NCI-H226 (cell line): ENCODE results near the gene RANBP10.
"Not testable (repeated sequence)": the region's sequence is repeated elsewhere in the genome, so short reads cannot be mapped to it uniquely, and the experiment has no call there.

Source experiments
- DNase-seq: peaks from one replicate; pipeline ENCODE4 v3.0.0-alpha.2; 2015

RANBP10 gene

DNA sequence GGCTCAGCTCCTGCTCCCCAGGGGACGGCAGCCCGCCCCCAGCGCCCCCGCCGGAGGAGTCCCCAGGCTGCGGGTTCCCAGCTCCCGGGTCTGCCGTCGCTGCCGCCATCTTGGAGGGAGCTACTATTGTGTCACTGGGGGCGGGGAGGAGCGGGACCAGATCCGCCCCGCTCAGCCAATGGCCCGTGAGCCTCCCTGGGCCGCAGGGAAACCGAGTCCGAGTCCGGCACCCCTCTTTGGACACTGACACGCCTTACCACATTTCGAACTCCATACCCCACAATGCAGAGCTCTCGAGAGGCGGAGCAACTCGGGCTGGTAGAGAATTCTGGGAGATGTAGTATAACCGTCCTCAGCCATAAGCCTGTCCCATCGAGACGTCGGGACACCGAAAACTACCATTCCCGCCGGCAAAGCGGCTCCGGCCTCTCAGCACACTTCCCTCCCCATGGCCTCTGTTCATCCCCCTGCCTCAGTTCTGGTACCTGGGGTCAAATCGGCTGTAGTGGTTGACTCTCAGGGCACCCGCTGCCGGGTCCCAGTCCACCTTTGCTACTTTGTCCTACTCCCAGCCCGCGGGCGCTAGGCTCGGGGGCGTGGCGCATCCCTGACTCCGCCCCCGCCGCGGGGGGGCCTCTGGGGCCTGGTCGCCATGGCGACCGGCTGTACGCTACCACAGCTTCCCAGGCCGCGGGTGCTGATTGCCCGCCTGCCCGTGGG lies at the start of gene RANBP10, which contains the start of gene TSNAXIP1:
Gene RANBP10 (minus strand): TSS at position 133 of the 720 bp plus-strand sequence. CDS start 24 bp downstream, at position 109.
Gene TSNAXIP1 (plus strand): TSS at position 462 of the 720 bp plus-strand sequence. CDS start 261 bp downstream, outside the sequence.
- DNase-seq, result peak; percentile 99

DNA sequence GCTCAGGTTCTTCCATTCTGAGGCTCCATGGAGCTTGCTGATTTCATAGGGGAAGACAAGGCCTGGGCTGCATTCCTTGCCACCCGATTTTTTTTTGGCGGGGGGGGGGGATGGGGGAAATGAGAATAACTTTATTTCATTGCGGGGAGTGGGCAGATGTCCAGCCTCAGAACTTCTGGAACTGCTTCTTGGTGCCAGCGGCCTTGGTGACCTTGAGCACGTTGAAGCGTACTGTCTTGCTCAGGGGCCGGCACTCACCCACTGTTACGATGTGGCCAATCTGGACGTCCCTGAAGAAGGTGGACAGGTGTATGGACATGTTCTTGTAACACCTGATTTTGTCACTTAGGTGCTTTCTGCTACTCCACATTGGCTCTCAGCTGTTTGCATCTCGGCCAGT lies 49.4 kb upstream of the RANBP10 start:
- DNase-seq, result no peak

DNA sequence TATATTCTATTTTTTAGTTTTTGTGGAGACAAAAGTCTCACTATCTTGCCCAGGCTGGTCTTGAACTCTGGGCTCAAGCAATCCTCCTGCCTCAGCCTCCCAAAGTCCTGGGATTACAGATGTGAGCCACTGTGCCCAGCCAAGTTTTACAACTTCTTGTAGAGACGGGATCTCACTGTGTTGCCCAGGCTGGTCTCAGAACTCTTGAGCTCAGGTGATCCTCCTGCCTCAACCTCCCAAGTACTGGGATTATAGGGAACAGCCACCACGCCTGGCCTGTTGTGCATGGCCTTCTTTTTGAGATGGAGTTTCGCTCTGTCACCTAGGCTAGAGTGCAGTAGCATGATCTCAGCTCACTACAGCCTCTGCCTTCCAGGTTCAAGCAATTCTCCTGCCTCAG lies 47.3 kb upstream of the RANBP10 start:
- no peak for DNase-seq

DNA sequence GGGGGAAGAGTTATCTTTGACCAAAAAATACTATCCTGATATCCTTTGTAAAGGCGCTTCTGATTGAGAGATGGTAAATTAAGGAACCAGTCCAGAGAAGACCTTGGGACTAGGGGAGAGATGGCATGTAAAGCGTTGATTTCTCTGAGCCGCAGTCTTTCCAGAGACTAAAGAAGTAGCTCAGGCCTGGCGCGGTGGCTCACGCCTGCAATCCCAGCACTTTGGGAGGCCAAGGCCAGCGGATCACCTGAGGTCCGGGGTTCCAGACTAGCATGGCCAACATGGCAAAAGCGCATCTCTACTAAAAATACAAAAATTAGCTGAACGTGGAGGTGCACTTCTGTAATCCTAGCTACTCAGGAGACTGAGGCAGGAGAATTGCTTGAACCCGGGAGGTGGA lies 41.8 kb upstream of the RANBP10 start:
- no peak for DNase-seq

DNA sequence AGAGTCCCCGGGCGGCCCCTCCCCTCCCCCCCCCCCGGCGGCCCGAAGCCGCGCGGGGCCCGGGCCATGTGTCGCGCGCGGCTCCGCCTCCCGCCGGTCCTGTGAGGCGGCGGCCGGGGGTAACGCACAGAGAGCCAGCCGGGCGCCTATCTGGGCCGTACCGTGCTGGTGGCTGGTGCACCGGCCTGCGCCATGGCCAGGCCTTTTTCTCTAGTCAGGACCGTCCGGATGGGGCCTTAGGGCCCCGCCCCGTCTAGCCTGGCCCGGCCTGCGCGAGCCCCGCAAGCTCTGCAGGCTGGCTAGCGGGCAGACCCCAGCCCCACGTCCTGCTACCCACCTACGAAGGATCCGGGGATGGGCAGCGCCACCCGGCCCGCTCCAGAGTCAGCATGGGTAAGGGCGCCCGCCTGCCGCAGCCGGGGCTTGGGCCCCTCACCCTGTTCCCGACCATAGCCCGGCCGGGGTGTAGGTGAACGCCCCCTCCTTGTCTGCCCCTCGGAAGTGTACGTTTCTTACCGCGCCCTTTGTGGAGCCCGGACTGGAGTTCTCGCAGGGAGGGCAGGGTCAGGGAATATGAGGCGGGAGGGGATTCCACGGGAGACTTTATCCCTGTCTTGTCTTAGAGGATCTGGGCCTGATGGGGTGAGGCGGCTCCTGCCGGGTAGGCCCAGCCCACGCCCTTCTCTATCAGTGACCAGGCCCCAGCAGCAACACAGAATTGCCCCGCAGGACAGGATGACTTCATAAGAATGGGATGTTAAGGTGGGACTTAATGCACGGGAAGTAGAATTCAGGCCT lies 40.9 kb upstream of the RANBP10 start, which contains the start of gene CENPT:
Gene CENPT (minus strand): TSS at position 630 of the 798 bp plus-strand sequence. CDS start 13,834 bp downstream, outside the sequence.
- peak; percentile 88 for DNase-seq

DNA sequence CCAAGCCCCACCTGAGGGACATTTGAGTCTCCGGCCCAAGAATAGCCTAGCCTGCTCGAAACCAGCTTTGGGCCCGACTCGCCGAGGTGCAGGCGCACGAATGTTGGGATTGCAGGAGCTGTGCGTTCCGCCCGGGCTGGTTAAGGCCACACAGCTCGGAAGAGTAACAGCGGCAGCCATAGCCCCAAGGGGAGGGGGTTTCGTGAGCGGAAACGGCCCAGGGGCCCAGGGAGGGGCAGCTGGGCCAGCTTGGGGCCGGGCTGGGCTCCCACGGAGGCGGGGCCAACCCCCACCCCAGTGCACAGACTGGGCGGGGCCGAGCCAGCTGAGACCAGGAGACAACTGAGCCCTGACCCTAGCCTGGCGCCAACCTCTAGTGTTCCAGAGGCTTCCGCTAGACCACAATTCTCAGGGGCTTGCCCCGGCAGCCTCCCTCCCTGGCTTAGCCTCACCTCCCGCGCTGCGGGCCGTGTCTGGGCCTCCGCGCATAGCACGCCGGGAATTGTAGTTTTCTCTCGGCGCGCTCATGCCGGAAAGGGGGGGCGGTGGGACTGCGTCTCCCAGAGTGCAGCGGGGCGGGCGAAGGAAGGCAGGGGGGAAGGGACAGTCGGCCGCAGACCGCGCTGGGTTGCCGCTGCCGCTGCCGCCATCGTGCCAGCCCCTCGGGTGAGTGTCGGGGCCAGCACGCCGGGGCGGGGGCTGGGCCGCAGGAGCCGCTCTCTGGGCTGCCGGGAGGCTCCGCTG lies 40.1 kb upstream of the RANBP10 start, which contains the start of gene NUTF2:
Gene NUTF2 (plus strand): TSS at position 614 of the 744 bp plus-strand sequence. CDS start 18,198 bp downstream, outside the sequence.
- DNase-seq, result peak; percentile 95

DNA sequence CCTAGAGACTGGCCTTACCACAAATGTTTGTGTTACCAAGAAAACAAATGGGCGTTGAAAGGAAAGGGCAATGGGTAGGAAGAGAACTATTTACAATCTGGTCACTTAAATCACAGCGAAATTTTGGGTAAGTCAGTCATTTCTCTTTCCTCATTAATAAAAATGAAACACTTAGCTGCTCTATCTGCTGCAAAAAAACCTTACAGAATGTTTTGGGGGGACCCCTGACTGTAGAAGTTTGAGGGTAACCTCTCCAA lies 39.6 kb upstream of the RANBP10 start:
- DNase-seq, result no peak

DNA sequence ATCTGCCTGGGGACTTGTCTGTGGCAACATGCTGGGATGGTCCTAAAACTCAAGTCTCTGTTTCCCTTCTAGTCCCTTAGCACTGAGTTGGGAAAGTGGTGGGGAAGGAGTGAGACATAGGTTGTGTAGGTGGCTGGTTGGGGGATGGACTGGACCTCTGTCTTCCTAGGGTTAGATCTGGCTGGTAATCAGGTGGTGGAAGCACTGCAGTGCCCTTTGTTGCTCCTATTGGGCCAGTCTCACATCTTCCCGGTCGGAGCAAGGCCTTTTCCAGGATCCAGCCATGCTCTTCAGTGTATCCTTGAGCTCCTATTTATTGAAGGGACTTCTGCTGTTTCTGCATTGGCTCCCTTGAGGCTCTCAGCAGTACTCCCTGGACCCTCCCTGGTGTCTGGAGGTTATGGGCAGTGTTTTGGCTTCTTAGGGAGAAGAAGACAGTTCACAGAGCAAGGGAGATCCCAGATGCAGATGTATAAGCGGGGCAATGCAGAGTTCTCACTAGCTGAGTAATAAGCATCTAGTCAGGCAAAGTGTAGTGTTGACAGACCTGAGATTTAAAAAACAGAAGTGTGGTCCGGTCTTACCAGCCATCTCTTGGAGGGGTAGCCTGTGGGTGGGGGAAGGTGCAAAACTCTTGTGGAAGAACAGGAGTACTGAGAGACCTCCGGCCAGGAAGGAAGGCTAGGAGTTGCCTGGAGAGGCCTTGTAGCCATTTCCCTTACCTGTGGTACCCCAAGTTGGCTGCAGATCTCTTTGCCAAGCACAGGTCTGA lies 39.1 kb upstream of the RANBP10 start:
- DNase-seq, result no peak

DNA sequence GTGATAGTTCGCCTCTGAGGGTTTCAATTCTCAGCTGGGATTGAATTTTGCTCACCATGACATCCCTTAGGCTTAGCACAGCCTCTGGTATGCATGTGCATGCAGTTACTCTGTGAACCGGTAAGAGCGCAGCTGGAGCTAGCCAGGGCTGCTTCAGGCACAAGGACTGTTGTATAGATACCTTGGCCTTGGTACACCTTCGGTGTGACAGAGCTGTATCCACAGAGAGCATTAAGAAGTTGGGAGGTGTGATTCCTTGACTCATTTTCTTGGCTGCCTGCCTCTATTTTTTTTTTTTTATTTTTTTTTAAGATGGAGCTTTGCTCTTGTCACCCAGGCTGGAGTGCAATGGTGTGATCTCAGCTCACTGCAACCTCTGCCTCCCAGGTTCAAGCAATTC lies 38.1 kb upstream of the RANBP10 start:
- no peak for DNase-seq

DNA sequence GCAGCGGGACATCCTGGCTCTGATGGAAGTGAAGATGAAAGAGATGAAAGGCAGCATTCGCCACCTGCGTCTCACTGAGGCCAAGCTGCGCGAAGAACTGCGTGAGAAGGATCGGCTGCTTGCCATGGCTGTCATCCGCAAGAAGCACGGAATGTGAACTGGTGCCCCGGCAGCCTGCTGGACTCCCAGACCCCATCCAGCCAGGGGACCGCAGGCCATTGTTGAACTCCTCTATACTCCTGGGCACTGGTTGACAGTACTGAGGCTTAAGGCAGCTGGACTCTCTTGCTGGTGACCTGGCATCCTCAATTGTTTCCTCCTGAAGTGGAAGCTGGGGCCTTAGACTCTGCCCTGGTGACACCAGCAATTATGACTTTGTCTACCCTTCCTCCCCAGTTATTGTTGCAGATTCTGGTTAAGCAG lies 37.0 kb upstream of the RANBP10 start:
- DNase-seq, result no peak

DNA sequence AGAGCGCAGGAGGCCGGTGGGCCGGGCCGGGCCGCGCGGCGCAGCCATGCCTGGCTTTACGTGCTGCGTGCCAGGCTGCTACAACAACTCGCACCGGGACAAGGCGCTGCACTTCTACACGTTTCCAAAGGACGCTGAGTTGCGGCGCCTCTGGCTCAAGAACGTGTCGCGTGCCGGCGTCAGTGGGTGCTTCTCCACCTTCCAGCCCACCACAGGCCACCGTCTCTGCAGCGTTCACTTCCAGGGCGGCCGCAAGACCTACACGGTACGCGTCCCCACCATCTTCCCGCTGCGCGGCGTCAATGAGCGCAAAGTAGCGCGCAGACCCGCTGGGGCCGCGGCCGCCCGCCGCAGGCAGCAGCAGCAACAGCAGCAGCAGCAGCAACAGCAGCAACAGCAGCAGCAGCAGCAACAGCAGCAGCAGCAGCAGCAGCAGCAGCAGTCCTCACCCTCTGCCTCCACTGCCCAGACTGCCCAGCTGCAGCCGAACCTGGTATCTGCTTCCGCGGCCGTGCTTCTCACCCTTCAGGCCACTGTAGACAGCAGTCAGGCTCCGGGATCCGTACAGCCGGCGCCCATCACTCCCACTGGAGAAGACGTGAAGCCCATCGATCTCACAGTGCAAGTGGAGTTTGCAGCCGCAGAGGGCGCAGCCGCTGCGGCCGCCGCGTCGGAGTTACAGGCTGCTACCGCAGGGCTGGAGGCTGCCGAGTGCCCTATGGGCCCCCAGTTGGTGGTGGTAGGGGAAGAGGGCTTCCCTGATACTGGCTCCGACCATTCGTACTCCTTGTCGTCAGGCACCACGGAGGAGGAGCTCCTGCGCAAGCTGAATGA lies 36.4 kb upstream of the RANBP10 start:
- DNase-seq, result no peak

DNA sequence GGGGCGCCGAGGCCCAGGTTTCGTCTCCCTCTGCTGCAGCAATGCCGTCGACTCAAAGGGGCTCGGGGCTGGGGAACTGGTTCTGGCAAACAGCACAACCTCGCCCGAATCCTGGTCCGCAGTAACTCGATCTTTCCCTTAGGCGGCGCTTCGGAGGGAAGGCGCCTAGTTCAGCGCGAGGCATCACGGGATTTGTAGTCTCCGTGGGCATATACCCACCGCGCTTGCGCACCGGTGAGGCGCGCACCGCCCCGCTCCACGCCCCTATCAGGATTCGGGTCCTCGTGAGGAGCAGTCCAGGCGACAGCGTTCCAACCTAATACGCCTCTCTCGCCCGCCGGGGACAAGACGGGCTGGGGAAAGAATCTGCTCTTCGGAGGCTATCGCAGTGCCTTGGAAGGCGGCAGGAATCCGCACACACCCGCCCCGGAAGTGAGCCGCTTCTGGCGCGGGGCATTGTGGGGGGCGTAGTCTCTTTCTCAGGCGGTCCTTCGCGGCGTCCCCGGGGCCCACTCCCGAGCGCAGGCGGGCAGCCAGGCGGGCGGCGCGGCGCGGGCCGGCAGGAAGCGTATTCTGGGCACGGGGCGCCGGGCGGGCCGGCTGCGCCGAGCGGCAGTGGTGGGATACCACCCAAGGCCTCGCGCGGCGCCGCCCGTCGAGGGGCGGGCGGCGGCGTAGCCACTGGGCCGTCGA lies 35.6 kb upstream of the RANBP10 start, which contains the start of gene THAP11:
Gene THAP11 (plus strand): TSS at position 505 of the 693 bp plus-strand sequence. CDS start 235 bp downstream, outside the sequence.
- DNase-seq, result peak; percentile 81

DNA sequence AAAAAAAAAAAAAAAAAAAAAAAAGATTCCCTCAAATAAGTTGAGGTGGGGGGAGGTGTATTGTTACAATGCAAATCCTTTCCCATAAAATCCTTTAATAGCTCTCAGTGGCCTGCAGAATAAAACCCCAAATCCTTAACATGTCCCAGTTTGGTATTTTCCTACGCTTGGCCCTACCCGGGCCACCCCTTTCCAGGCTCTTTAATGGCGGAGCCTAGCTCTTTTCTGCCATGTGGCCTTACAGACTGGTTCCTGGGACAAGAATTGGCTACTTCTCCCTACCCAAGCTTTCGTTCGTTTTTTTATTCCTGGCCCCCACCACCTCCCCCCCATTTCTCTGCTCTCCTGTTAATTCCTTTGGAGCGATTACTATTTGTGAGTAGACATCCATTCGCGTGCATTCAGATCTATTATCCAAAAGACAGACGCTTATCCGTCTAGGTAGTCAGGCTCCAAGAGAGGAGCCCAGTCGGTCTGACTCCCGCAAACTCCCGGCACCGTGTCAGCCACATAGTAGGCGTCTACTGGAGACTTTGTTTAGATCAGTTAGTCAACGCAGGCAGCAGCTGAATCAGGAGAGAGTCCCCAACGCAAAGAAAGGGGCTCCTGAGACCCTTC lies 34.9 kb upstream of the RANBP10 start:
- no peak for DNase-seq

DNA sequence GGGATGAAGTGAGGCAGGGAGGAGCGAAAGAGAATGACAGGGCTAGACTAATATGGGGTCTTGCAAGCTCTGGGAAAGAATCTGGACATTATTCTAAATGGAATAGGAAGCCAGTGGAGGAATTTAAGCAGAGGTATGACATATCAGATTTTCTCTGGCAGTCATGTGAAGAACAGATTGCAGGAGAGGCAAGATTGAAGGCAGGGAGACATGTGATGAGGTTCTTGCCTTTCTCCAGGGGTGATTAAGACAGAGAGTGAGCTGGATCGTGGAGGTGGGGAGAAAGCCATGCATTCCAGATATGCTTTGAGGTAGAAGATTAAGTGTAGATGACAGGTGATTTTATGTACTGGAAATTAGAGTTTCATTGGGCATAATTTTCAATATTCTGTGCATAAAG lies 31.5 kb upstream of the RANBP10 start:
- DNase-seq, result no peak

DNA sequence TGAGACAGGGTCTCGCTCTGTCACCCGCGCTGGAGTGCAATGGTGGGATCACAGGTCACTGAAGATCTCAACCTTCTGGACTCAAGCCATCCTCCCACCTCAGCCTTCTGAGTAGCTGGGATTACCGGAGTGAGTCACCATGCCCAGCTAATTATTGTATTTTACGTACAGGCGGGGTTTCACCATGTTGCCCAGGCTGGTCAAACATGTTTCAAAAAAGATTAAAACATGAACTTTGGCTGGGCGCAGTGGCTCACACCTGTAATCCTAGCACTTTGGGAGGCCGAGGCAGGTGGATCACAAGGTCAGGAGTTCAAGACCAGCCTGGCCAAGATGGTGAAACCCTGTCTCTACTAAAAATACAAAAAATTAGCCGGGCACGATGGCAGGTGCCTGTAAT lies 30.8 kb upstream of the RANBP10 start:
- DNase-seq, result not testable (repeated sequence)

DNA sequence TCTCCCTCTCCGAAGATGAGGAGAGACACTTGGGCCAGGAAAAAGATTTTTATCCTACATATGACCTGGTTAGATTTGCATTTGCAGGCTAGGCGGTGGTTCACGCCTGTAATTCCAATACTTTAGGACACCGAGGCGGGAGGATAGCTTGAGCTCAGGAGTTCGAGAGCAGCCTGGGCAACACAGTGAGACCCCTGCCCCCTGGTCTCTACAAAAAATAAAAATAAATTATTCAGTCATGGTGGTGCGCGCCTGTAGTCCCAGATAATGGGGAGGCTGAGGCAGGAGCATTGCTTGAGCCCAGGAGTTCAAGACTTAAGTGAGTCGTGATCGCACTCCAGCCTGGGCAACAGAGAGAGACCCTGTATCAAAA lies 27.9 kb upstream of the RANBP10 start:
- no peak for DNase-seq

DNA sequence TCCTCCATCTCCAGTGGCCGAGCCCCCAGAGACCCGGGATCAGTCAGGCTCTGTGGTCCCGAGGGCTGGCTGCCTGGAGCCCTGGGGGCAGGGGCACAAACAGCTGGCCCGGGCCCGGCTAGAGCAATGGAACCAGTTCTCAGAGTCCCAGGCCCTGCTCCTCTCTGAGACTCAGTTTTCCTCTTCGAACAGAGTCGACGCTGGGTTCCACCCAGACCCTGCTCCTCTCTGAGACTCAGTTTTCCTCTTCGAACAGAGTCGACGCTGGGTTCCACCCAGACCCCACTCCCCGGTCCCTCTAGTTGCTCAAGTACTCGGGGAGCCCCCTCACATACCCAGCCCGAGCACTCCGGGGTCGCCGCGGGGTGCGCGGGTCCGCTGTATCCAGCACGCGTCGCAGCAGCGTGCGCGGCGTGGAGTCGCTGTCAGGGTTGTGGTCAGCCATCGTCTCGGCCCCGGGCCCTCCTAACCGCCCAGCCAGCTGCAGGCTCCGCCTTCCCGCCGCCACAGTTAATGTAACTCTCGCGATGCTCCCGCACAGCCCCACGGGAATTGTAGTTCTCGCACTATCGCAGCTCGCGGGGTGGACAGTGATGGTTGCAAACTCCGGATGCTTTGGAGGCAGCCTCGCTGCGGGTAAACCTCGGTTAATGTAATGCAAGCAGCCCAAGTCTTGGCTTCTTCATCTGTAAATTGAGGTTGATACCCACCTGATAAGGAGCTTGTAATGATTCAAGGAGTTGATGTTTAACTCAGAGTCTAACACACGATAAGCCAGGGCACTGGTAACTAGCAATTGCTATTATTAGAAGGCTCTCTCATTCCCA lies 27.3 kb upstream of the RANBP10 start:
- peak; percentile 77 for DNase-seq

DNA sequence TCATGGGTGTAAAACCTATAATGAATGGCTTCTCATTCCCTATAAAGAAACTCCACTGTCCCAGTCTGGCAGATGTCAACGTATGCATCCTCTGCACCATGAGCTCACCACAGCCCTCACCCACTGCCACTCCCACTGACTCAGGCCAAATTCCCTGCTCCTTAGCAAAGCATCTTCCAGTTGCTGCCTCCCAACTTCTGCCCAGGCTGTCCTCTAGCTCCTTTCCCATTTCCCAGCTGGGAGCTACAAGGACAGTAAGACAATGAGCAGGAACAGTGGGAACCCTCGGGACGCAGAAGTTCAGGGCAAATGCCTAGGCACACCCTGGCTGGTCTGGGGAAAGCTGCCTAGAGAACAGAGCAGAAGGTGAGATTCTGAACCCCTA lies 26.7 kb upstream of the RANBP10 start:
- peak; percentile 59 for DNase-seq

DNA sequence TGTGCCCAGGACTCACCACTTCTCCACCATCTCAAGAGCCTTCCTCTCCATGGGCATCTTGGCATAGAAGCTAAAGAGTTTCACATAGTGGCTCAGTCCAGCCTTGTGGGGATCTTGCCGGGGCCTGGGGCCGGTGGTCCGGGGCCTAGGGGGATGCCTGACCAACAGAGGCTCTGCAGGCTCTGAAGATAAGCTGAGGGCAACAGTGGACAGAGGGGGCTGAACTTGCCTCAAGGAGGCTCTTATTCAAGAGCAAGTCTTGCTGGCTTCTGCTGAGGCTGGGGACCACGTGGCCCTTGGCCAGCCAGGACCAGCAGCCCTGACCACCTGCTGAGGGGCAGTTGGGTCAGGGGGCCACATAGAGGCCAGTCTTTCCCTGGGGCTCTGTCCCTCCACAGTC lies 22.3 kb upstream of the RANBP10 start:
- DNase-seq, result no peak

DNA sequence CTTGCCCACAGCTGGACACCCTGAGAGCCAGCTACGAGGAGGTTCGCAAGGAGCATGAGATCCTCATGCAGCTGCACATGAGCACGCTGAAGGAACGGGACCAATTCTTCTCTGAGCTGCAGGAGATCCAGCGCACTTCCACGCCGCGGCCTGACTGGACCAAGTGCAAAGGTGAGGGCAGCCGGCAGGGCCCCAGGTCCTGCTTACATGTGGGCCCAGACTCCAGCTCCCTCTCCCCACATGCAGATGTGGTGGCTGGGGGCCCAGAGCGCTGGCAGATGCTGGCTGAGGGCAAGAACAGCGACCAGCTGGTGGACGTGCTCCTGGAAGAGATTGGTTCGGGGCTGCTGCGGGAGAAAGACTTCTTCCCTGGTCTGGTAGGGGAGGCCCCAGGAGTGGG lies 19.5 kb upstream of the RANBP10 start:
- no peak for DNase-seq
